Activated naive CD8-positive, alpha-beta T cell treated with anti-CD3 and anti-CD28 coated beads, Interleukin-2, amount 10 ng/mL, durations not matched to agents 7 days and 5 days (primary cell): ENCODE measurements around the gene IL15RA. TPM values are rescaled to one million over a fixed set of nuclear protein-coding genes. Genes with fewer than 3 reads are reported as not detected.

ENCODE experiments used
- ATAC-seq: fragments of 150-1000 bp; cut with Tn5 transposase; one replicate; pipeline ENCODE4 v1.10.0; 2021; ENCODE audit warnings: low read depth, moderate library complexity
- POLR2A ChIA-PET: fragments of 350-600 bp; sonication (Branson Sonifier 250); formaldehyde crosslinking; loops from one replicate; lab custom pipeline; 2021; ENCODE audit warnings: antibody characterized with exemption; lab: Charles Lee
- DNase-seq: peaks from one replicate; pipeline ENCODE4 v3.0.0; 2021
- H3K27ac Mint-ChIP-seq: one replicate; pipeline ENCODE4 v1.8.0; 2022; ENCODE audit warnings: mild to moderate bottlenecking, mixed read lengths
- H3K27me3 Mint-ChIP-seq: one replicate; pipeline ENCODE4 v1.8.0; 2022; ENCODE audit warnings: mild to moderate bottlenecking, moderate library complexity, mixed read lengths
- H3K36me3 Mint-ChIP-seq: one replicate; pipeline ENCODE4 v1.8.0; 2021; ENCODE audit warnings: mild to moderate bottlenecking, mixed read lengths
- H3K4me1 Mint-ChIP-seq: one replicate; pipeline ENCODE4 v1.8.0; 2021; ENCODE audit warnings: mixed read lengths
- H3K4me3 Mint-ChIP-seq: one replicate; pipeline ENCODE4 v1.8.0; 2022; ENCODE audit warnings: mild to moderate bottlenecking, moderate library complexity, mixed read lengths
- H3K9me3 Mint-ChIP-seq: one replicate; pipeline ENCODE4 v1.8.0; 2021; ENCODE audit warnings: mixed read lengths
- total RNA-seq, 2 experiments: library from RNA; stranded (reverse); gene quantifications; one replicate each; pipeline ENCODE4 v1.2.3, GENCODE V29; 2021

IL15RA gene
- total RNA-seq, 2 experiments from 2014 or later = 20.3 to 21.3 TPM

- POLR2A ChIA-PET = interaction anchor here (0.5 kb wide), 1 partner anchor 401 kb away, joined by 3 read pairs; no protein-coding TSS in a partner anchor
Observed at GRCh38 chr10:5999440-6000165, 22.3 kb upstream of the IL15RA start.

GRCh38 chr10:5996696-5997095, 19.4 kb upstream of the IL15RA start:
- Mint-ChIP-seq H3K9me3 (peaks cover 8% of the 10 kb centered on the region), H3K27me3 (peaks cover 31% of the 10 kb centered on the region), H3K27ac (no peak overlapping the region), H3K4me1 (peaks cover 3% of the 10 kb centered on the region), H3K36me3 (peaks cover 5% of the 10 kb centered on the region), H3K4me3 (no peak overlapping the region)
- DNase-seq = no peak
- POLR2A ChIA-PET = no interaction called here
- ATAC-seq = no peak

More at GRCh38 chr10:5999440-6000165, 22.3 kb upstream of the IL15RA start:
- Mint-ChIP-seq H3K27ac (no peak overlapping the region), H3K27me3 (peaks cover 16% of the 10 kb centered on the region), H3K4me3 (no peak overlapping the region), H3K9me3 (peaks cover 3% of the 10 kb centered on the region), H3K36me3 (no peaks in the 10 kb centered on the region), H3K4me1 (peaks cover 8% of the 10 kb centered on the region)
- no peak for ATAC-seq
- no peak for DNase-seq

DNA sequence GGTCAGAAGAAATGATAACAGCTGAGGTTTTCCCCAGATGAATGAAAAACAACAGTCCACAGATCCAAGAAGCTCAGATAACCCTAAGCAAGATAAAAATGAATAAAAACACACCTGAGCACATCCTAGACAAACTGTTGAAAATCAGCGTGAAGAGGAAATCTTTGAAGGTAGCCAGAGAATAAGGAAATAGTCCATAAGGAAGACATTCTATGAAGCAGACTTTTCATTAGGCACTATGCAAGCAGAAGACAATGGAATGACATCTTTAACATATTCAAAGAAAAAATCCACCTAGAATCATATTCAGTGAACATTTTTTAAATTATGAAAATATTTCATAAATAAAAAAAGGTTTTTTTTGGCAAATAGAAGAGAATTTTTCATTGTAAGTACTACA, 15.1 kb upstream of the IL15RA start:
- Mint-ChIP-seq H3K27me3 (peaks cover 20% of the 10 kb centered on the region), H3K9me3 (peaks cover 10% of the 10 kb centered on the region), H3K27ac (no peak overlapping the region), H3K4me1 (peaks cover 10% of the 10 kb centered on the region), H3K4me3 (no peak overlapping the region), H3K36me3 (peaks cover 7% of the 10 kb centered on the region)
- no peak for ATAC-seq
- DNase-seq = no peak
- POLR2A ChIA-PET = no interaction called here

DNA sequence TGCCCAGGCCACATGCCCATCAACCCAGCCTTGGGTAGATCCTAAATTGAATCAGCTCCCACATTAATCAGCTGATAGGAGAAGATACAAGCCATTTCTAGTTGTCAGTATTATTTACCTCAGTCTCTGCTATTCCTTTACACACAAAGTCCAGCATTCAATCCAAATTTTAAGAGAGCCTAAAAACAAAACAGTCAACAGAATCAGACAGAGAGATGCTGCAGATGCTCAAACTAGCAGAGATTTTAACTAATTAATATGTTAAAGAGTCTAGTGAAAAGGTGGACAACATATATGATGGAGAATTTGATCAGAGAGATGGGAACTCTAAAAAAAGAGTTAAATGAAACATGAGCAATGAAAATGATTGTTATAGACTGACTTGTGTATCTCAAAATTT, 14.4 kb upstream of the IL15RA start:
- POLR2A ChIA-PET = no interaction called here
- Mint-ChIP-seq H3K4me3 (no peak overlapping the region), H3K27ac (no peak overlapping the region), H3K4me1 (peaks cover 10% of the 10 kb centered on the region), H3K36me3 (peaks cover 7% of the 10 kb centered on the region), H3K9me3 (peaks cover 10% of the 10 kb centered on the region), H3K27me3 (peaks cover 18% of the 10 kb centered on the region)
- DNase-seq = no peak
- no peak for ATAC-seq

DNA sequence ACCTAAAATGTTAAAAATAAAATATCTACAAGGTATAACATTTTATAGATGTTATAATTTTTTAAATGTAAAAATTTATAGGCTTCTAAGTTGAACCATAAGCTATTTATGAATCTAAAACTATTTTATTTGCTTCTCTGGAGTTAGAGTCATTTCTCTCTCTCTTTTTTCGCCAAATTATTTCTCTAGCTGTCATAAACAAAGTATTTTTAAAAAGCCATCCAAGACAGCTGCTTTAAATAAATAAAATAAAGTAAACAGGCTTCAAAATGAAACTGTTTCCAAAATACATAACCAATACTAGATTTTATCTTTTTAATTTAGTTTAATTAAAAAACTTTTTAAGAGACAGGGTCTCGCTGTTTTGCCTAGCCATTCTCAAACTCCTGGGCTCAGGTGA, 12.4 kb upstream of the IL15RA start:
- ATAC-seq (no peak), DNase-seq (no peak)
- H3K27ac Mint-ChIP-seq = no peak overlapping the region
- no peak overlapping the region for H3K4me3 Mint-ChIP-seq
- peaks cover 7% of the 10 kb centered on the region for H3K36me3 Mint-ChIP-seq
- peaks cover 6% of the 10 kb centered on the region for H3K9me3 Mint-ChIP-seq
- peaks cover 14% of the 10 kb centered on the region for H3K27me3 Mint-ChIP-seq
- H3K4me1 Mint-ChIP-seq = peaks cover 10% of the 10 kb centered on the region
- POLR2A ChIA-PET = no interaction called here

GRCh38 chr10:5988336-5988920, 11.1 kb upstream of the IL15RA start:
- ATAC-seq (no peak), DNase-seq (no peak)
- peaks cover 10% of the 10 kb centered on the region for H3K27me3 Mint-ChIP-seq
- H3K9me3 Mint-ChIP-seq = peaks cover 6% of the 10 kb centered on the region
- POLR2A ChIA-PET = interaction anchor here (0.9 kb wide), 1 partner anchor 22 kb away, joined by 4 read pairs; no protein-coding TSS in a partner anchor
- H3K36me3 Mint-ChIP-seq = peaks cover 7% of the 10 kb centered on the region
- H3K27ac Mint-ChIP-seq = peak overlapping the region; percentile 10
- H3K4me3 Mint-ChIP-seq = no peak overlapping the region
- H3K4me1 Mint-ChIP-seq = peaks cover 10% of the 10 kb centered on the region

GRCh38 chr10:5987747-5988146, 10.4 kb upstream of the IL15RA start:
- Mint-ChIP-seq H3K4me3 (no peak overlapping the region), H3K4me1 (peaks cover 10% of the 10 kb centered on the region), H3K27ac (peak overlapping the region; percentile 10), H3K27me3 (peaks cover 12% of the 10 kb centered on the region), H3K9me3 (peaks cover 6% of the 10 kb centered on the region), H3K36me3 (peaks cover 7% of the 10 kb centered on the region)
- no peak for DNase-seq
- no peak for ATAC-seq
- POLR2A ChIA-PET = interaction anchor here (0.9 to 1.0 kb wide), 2 partner anchors 11 to 23 kb away, joined by 3 to 4 read pairs; partner anchors contain the start of gene IL15RA

- no peak overlapping the region for H3K4me3 Mint-ChIP-seq
- H3K4me1 Mint-ChIP-seq = peaks cover 10% of the 10 kb centered on the region
- DNase-seq (no peak), ATAC-seq (no peak)
- H3K27me3 Mint-ChIP-seq = peaks cover 12% of the 10 kb centered on the region
- no peaks in the 10 kb centered on the region for H3K9me3 Mint-ChIP-seq
- H3K27ac Mint-ChIP-seq = no peak overlapping the region
- H3K36me3 Mint-ChIP-seq = peaks cover 3% of the 10 kb centered on the region
- POLR2A ChIA-PET = no interaction called here
Observed at GRCh38 chr10:5985029-5985428, 7.7 kb upstream of the IL15RA start.

- ATAC-seq (no peak), DNase-seq (no peak)
- H3K27ac Mint-ChIP-seq = no peak overlapping the region
- H3K36me3 Mint-ChIP-seq = peaks cover 3% of the 10 kb centered on the region
- no peak overlapping the region for H3K4me3 Mint-ChIP-seq
- H3K4me1 Mint-ChIP-seq = peaks cover 10% of the 10 kb centered on the region
- H3K9me3 Mint-ChIP-seq = no peaks in the 10 kb centered on the region
- POLR2A ChIA-PET = no interaction called here
- H3K27me3 Mint-ChIP-seq = peaks cover 14% of the 10 kb centered on the region
Observed at GRCh38 chr10:5983774-5984173, 6.4 kb upstream of the IL15RA start.

DNA sequence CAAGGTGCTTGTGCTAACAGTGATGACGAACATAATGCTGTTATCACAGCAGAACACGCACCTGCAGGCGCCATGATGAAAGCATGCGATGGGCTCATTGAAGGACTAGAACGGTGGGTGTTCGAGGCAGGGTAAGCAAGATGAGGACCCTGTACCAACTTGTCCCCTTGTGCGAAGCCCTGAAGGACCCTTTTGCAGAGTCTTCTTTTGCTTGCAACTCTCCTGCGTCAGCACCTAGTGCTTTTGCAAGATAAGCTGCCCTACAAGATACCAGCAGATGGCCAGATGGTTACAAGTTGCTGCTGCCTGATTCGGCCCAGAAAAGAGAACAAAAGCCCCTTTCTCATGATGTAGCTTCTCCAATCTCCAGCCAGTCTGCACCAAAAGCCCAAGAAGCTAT, 4.2 kb upstream of the IL15RA start:
- Mint-ChIP-seq H3K36me3 (peaks cover 3% of the 10 kb centered on the region), H3K27ac (no peak overlapping the region), H3K9me3 (no peaks in the 10 kb centered on the region), H3K4me3 (no peak overlapping the region), H3K27me3 (peaks cover 14% of the 10 kb centered on the region), H3K4me1 (peaks cover 3% of the 10 kb centered on the region)
- DNase-seq = no peak
- POLR2A ChIA-PET = interaction anchor here (0.7 kb wide), 1 partner anchor 290 kb away, joined by 3 read pairs; no protein-coding TSS in a partner anchor
- no peak for ATAC-seq

DNA sequence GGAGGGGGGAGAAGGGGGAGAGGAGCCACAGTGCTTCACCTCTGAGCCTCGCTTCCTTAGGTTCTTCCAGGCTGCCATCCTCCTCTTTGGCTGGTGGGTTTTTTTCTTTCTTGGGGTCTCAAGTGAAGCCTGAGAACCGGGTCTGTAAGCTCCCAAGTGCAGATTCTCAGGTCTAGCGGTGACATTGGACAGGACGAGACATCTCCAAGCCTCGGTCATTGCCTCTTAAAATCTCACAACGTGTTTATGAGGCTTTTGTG, 817 bp upstream of the IL15RA start:
- POLR2A ChIA-PET = interaction anchor here (1.0 to 1.9 kb wide), 4 partner anchors 36 to 94 kb away, joined by 3 to 6 read pairs (median 4); partner anchors contain the start of genes ANKRD16 and FBH1
- H3K4me1 Mint-ChIP-seq = peaks cover 19% of the 10 kb centered on the region
- H3K27me3 Mint-ChIP-seq = peaks cover 10% of the 10 kb centered on the region
- peak overlapping the region; percentile 96 for H3K27ac Mint-ChIP-seq
- ATAC-seq (no peak), DNase-seq (no peak)
- H3K36me3 Mint-ChIP-seq = peaks cover 6% of the 10 kb centered on the region
- no peaks in the 10 kb centered on the region for H3K9me3 Mint-ChIP-seq
- peak overlapping the region; percentile 99 for H3K4me3 Mint-ChIP-seq

GRCh38 chr10:5976512-5977470, 552 bp downstream of the IL15RA start:
- Mint-ChIP-seq H3K27me3 (peaks cover 8% of the 10 kb centered on the region), H3K27ac (peak overlapping the region; percentile 99), H3K9me3 (no peaks in the 10 kb centered on the region), H3K4me3 (peak overlapping the region; percentile 99), H3K4me1 (peaks cover 24% of the 10 kb centered on the region), H3K36me3 (peaks cover 9% of the 10 kb centered on the region)
- ATAC-seq (peak; percentile 15), DNase-seq (peak; percentile 67)
- POLR2A ChIA-PET = interaction anchor here (0.5 to 1.9 kb wide), 20 partner anchors 10 to 225 kb away, joined by 3 to 9 read pairs (median 5); partner anchors contain the start of genes ANKRD16, FBH1, GDI2 and IL2RA
